ENCODE data around the gene ULK4. TPM values are rescaled to one million over a fixed set of nuclear protein-coding genes. Genes with fewer than 3 reads are reported as not detected.
"Not testable (repeated sequence)": the region's sequence is repeated elsewhere in the genome, so short reads cannot be mapped to it uniquely, and the experiment has no call there.

ULK4 gene
- total RNA-seq, 4 donors from 2014 or later: 8.4 to 43.8 (median 20.8) TPM

DNA sequence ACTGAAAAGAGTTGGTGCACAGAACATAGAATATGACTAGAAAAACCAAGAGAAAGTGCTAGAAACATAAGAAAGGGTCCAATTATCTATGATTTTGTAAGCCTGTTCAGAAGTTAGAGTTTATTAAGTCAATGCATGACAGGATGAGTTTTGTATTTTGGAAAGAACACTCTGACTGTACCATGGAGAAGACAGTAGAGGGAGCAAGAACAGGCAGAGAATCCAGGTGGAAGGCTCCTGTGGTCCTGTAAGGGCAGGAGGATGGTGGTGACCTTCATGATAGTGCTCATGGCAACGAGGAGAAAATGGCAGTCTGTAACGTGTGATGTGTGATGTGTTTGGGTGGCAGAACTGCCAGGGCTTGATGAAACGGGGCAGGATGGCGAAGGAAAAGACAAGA is 513.5 kb downstream of the ULK4 start:
- Histone ChIP-seq H3K36me3 (no peaks in the 10 kb centered on the region), H3K4me1 (no peaks in the 10 kb centered on the region), H3K27me3 (no peaks in the 10 kb centered on the region), H3K4me3 (no peak overlapping the region), H3K9me3 (no peaks in the 10 kb centered on the region), H3K27ac (no peak overlapping the region)
- TF ChIP-seq POLR2A (IDR thresholded peaks at IDR 0.05) (no peak), CTCF (IDR thresholded peaks at IDR 0.05) (no peak)
- DNase-seq: no peak

GRCh38 chr3:41447701-41448100 is 514.2 kb downstream of the ULK4 start:
- H3K27me3 ChIP-seq: no peaks in the 10 kb centered on the region
- no peaks in the 10 kb centered on the region for H3K4me1 ChIP-seq
- no peak for TF ChIP-seq CTCF (IDR thresholded peaks at IDR 0.05)
- TF ChIP-seq POLR2A (IDR thresholded peaks at IDR 0.05): no peak
- H3K27ac ChIP-seq: no peak overlapping the region
- no peaks in the 10 kb centered on the region for H3K9me3 ChIP-seq
- no peaks in the 10 kb centered on the region for H3K36me3 ChIP-seq
- no peak overlapping the region for H3K4me3 ChIP-seq
- no peak for DNase-seq

GRCh38 chr3:41446316-41446715 is 515.6 kb downstream of the ULK4 start:
- not testable (repeated sequence) for H3K27ac ChIP-seq, H3K4me1 ChIP-seq, H3K27me3 ChIP-seq, H3K4me3 ChIP-seq, H3K36me3 ChIP-seq, DNase-seq, H3K9me3 ChIP-seq

- TF ChIP-seq CTCF (IDR thresholded peaks at IDR 0.05): no peak
- TF ChIP-seq POLR2A (IDR thresholded peaks at IDR 0.05): no peak
- no peak overlapping the region for H3K4me3 ChIP-seq
- H3K36me3 ChIP-seq: no peaks in the 10 kb centered on the region
- no peak overlapping the region for H3K27ac ChIP-seq
- DNase-seq: no peak
- H3K27me3 ChIP-seq: no peaks in the 10 kb centered on the region
- H3K9me3 ChIP-seq: no peaks in the 10 kb centered on the region
- H3K4me1 ChIP-seq: no peaks in the 10 kb centered on the region
These were observed 520.3 kb downstream of the ULK4 start for GRCh38 chr3:41441568-41441967.

GRCh38 chr3:41441139-41441538 is 520.8 kb downstream of the ULK4 start:
- Histone ChIP-seq H3K9me3 (no peaks in the 10 kb centered on the region), H3K4me3 (no peak overlapping the region), H3K4me1 (no peaks in the 10 kb centered on the region), H3K36me3 (no peaks in the 10 kb centered on the region), H3K27ac (no peak overlapping the region), H3K27me3 (no peaks in the 10 kb centered on the region)
- TF ChIP-seq POLR2A (IDR thresholded peaks at IDR 0.05) (no peak), CTCF (IDR thresholded peaks at IDR 0.05) (no peak)
- no peak for DNase-seq

GRCh38 chr3:41436983-41437382 is 524.9 kb downstream of the ULK4 start:
- Histone ChIP-seq H3K4me3 (no peak overlapping the region), H3K27me3 (no peaks in the 10 kb centered on the region), H3K9me3 (no peaks in the 10 kb centered on the region), H3K27ac (no peak overlapping the region), H3K36me3 (no peaks in the 10 kb centered on the region), H3K4me1 (no peaks in the 10 kb centered on the region)
- no peak for DNase-seq
- TF ChIP-seq POLR2A (IDR thresholded peaks at IDR 0.05): no peak
- no peak for TF ChIP-seq CTCF (IDR thresholded peaks at IDR 0.05)
